ENCODE results near the gene TOM1L2.

DNA sequence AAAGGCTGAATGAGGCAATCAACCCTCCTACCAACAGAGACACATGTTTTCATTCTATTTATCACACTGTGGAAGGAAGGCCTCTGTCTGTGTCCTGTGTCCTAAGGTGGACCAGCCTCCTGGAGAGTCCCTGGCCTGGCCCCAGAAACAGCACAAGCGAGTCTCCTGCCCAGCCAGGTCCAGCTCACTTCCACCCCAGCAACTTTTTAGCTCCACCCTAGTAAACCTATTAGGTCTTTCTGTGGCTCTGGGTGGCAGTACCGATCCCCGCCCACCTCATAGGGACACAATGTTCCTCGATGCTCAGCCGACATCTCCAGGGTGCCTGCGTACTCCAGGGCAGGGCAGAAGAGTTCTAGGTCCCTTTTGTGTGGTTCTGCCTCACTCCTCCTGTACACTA is 11.2 kb upstream of the TOM1L2 start:
- TF ChIP-seq, protein P1, sequence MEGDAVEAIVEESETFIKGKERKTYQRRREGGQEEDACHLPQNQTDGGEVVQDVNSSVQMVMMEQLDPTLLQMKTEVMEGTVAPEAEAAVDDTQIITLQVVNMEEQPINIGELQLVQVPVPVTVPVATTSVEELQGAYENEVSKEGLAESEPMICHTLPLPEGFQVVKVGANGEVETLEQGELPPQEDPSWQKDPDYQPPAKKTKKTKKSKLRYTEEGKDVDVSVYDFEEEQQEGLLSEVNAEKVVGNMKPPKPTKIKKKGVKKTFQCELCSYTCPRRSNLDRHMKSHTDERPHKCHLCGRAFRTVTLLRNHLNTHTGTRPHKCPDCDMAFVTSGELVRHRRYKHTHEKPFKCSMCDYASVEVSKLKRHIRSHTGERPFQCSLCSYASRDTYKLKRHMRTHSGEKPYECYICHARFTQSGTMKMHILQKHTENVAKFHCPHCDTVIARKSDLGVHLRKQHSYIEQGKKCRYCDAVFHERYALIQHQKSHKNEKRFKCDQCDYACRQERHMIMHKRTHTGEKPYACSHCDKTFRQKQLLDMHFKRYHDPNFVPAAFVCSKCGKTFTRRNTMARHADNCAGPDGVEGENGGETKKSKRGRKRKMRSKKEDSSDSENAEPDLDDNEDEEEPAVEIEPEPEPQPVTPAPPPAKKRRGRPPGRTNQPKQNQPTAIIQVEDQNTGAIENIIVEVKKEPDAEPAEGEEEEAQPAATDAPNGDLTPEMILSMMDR (IDR thresholded peaks at IDR 0.05): no peak
- TF ChIP-seq POLR2AphosphoS5 (IDR thresholded peaks at IDR 0.05): no peak

Data from breast epithelium (tissue), 3 donors.